Measurements from ENCODE around the gene CYTH1.
"Not testable (repeated sequence)": the region's sequence is repeated elsewhere in the genome, so short reads cannot be mapped to it uniquely, and the experiment has no call there.

The CYTH1 gene

GRCh38 chr17:78761789-78762406 is 20.2 kb downstream of the CYTH1 start:
- DNase-seq (ENCODE audit: low read depth in 2 of 2), result no peak

- DNase-seq (ENCODE audit: low read depth in 2 of 2), result no peak
These were observed 22.1 kb downstream of the CYTH1 start for GRCh38 chr17:78759969-78760352.

GRCh38 chr17:78759203-78759968 is 22.7 kb downstream of the CYTH1 start:
- DNase-seq (ENCODE audit: low read depth in 2 of 2), result no peak

GRCh38 chr17:78753316-78754250 is 28.5 kb downstream of the CYTH1 start:
- DNase-seq (ENCODE audit: low read depth in 2 of 2), result no peak

- DNase-seq (ENCODE audit: low read depth in 2 of 2), result no peak
These were observed 30.5 kb downstream of the CYTH1 start for GRCh38 chr17:78751447-78752161.

- not testable (repeated sequence) for DNase-seq (ENCODE audit: low read depth in 2 of 2)
These were observed 31.1 kb downstream of the CYTH1 start for GRCh38 chr17:78751000-78751399.

- DNase-seq (ENCODE audit: low read depth in 2 of 2), result peak in 1 of 2 donors; percentile 54
These were observed 33.2 kb downstream of the CYTH1 start for GRCh38 chr17:78748730-78749317.

GRCh38 chr17:78748048-78748729 is 33.9 kb downstream of the CYTH1 start:
- no peak for DNase-seq (ENCODE audit: low read depth in 2 of 2)

- no peak for DNase-seq (ENCODE audit: low read depth in 2 of 2)
These were observed 34.6 kb downstream of the CYTH1 start for GRCh38 chr17:78747488-78747887.

GRCh38 chr17:78746949-78747269 is 35.2 kb downstream of the CYTH1 start:
- DNase-seq (ENCODE audit: low read depth in 2 of 2), result no peak

GRCh38 chr17:78746263-78746948 is 35.7 kb downstream of the CYTH1 start:
- no peak for DNase-seq (ENCODE audit: low read depth in 2 of 2)

- no peak for DNase-seq (ENCODE audit: low read depth in 2 of 2)
These were observed 36.5 kb downstream of the CYTH1 start for GRCh38 chr17:78745407-78746088.

GRCh38 chr17:78742901-78743300 is 39.2 kb downstream of the CYTH1 start:
- DNase-seq (ENCODE audit: low read depth in 2 of 2), result no peak

GRCh38 chr17:78741644-78742284 is 40.3 kb downstream of the CYTH1 start:
- no peak for DNase-seq (ENCODE audit: low read depth in 2 of 2)

- DNase-seq (ENCODE audit: low read depth in 2 of 2), result no peak
These were observed 42.6 kb downstream of the CYTH1 start for GRCh38 chr17:78739331-78739931.

- DNase-seq (ENCODE audit: low read depth in 2 of 2), result no peak
These were observed 43.4 kb downstream of the CYTH1 start for GRCh38 chr17:78738698-78739097.

GRCh38 chr17:78738278-78738677 is 43.8 kb downstream of the CYTH1 start:
- DNase-seq (ENCODE audit: low read depth in 2 of 2), result no peak

- no peak for DNase-seq (ENCODE audit: low read depth in 2 of 2)
These were observed 44.7 kb downstream of the CYTH1 start for GRCh38 chr17:78737332-78737731.
